NCI-H2029 treated with DMSO at 0.1 percent for 48 hours (cell line): ENCODE measurements around the gene GPR78.
"Not testable (repeated sequence)": the region's sequence is repeated elsewhere in the genome, so short reads cannot be mapped to it uniquely, and the experiment has no call there.

Experiments
- DNase-seq: peaks from one replicate; lab custom pipeline; 2025; lab: John Stamatoyannopoulos, UW

GPR78 gene

GRCh38 chr4:8616831-8617230, 36.6 kb downstream of the GPR78 start:
- no peak for DNase-seq

GRCh38 chr4:8617486-8618040, 37.4 kb downstream of the GPR78 start:
- DNase-seq = no peak

DNA sequence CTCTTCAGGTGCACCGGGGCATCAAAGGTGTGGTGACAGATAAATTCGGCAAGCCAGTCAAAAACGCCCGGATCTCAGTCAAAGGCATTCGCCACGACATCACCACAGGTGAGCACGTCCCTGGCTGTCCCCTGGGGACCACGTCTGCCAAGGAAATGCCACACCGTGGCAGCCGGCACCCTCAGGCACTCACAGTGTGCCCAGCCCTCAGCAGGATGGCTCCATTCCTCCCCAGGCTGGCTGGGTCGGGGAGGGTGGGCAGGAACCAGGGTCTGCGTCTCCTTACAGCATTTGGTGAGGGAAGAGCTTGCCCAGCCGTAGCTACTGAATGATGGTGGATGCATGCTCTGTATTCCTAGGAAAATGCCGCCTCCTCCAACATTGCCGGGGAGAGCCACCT, 38.2 kb downstream of the GPR78 start:
- no peak for DNase-seq

- DNase-seq = no peak
Observed at GRCh38 chr4:8618961-8619720, 38.9 kb downstream of the GPR78 start.

DNA sequence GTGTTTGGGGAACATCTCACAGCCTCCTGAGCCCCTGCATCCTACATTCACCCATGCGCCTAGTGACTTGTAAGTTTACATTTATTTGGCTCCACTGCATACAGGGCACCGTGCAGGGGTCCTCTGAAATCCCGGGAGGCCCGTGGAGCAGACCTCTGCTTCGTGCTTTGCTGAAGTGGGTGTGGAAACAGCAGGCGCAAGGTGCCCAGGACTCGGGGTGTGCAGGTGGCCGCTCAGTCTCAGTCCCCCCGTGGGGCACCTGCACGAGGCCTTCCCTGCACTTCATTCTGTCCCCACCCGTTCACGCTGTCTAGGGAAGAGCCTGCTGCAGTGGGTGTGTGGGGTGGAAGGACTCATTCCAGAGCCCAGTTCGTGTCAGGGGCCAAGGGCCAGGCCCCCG, 40.9 kb downstream of the GPR78 start:
- not testable (repeated sequence) for DNase-seq

DNA sequence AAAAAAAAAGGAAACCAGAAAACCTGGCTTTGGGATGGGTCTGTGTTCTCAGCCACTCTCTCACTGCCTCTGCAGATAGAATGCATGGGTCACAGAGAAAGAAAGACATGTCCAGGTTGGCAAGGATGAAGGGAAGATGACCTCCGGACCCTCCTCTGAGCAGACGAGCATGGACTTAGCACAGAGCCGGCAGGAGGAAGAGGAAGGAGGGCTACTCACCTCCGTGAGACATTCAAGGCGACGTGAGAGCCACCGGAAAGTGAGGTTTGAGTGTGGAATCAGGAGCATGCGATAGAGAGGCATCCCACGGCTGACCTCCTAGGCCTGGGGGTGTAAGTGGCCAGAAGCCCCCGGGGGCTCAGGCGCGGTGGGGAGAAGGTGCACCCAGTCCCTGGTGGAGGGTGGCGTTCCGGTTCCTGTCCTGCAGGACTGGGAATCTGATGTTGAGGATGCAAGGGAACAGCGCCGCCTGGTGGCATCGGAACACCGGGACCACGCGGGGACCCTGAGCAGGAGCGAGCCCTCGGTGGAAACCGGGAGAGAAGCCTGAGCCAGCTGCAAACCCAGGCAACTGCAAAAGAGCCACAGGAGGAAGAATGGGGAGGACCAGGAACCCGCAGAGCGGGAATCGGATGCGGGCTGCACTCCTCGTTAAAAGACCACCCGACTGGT, 44.5 kb downstream of the GPR78 start:
- not testable (repeated sequence) for DNase-seq

DNA sequence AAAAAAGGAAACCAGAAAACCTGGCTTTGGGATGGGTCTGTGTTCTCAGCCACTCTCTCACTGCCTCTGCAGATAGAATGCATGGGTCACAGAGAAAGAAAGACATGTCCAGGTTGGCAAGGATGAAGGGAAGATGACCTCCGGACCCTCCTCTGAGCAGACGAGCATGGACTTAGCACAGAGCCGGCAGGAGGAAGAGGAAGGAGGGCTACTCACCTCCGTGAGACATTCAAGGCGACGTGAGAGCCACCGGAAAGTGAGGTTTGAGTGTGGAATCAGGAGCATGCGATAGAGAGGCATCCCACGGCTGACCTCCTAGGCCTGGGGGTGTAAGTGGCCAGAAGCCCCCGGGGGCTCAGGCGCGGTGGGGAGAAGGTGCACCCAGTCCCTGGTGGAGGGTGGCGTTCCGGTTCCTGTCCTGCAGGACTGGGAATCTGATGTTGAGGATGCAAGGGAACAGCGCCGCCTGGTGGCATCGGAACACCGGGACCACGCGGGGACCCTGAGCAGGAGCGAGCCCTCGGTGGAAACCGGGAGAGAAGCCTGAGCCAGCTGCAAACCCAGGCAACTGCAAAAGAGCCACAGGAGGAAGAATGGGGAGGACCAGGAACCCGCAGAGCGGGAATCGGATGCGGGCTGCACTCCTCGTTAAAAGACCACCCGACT, 50.2 kb downstream of the GPR78 start:
- not testable (repeated sequence) for DNase-seq

- DNase-seq = not testable (repeated sequence)
Observed at GRCh38 chr4:8631896-8632295, 51.7 kb downstream of the GPR78 start.

DNA sequence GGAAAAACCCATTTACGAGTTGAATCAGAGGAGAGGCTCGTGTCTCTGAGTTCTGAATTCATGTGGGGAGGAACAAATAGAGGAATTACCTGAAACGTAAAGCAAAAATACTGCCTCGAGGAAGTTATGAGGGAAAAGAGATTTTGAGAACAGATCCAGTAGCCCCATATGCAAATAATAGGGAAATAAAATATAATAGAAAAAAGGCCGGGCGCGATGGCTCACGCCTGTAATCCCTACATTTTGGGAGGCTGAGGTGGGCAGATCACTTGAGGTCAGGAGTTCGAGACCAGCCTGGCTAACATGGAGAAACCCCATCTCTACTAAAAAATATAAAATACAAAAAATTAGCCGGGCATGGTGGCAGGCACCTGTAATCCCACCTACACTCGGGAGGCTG, 54.6 kb downstream of the GPR78 start:
- not testable (repeated sequence) for DNase-seq

GRCh38 chr4:8635897-8636554, 55.8 kb downstream of the GPR78 start:
- not testable (repeated sequence) for DNase-seq
